ENCODE data around the gene RYR3. TPM values are rescaled to one million over a fixed set of nuclear protein-coding genes. Genes with fewer than 3 reads are reported as not detected.

The RYR3 gene
- polyA plus RNA-seq, 1 donor (not counting 4 experiments of a cell fraction or from before 2014, with no cell fraction given) = 0.04 TPM

- DNase-seq (ENCODE audit: low read depth, low spot score) = no peak
- Histone ChIP-seq H3K79me2 (ENCODE audit: control insufficient read depth, insufficient read depth, low read length) (no peaks in the 10 kb centered on the region), H4K20me1 (ENCODE audit: control insufficient read depth, extremely low read depth, insufficient read depth, low read length) (no peaks in the 10 kb centered on the region), H3K27me3 (ENCODE audit: control insufficient read depth, extremely low read depth, insufficient read depth, low read length) (no peaks in the 10 kb centered on the region), H3K4me1 (ENCODE audit: control insufficient read depth, extremely low read depth, insufficient read depth, low read length) (peaks cover 12% of the 10 kb centered on the region), H3K4me2 (ENCODE audit: control insufficient read depth, extremely low read depth, insufficient read depth, low read depth, low read length) (no peak overlapping the region), H3K4me3 (ENCODE audit: control insufficient read depth in 2 of 3, extremely low read depth in 1 of 3, insufficient read depth in 2 of 3, low read depth in 1 of 3, low read length in 3 of 3) (no peak overlapping the region), H3K36me3 (ENCODE audit: control insufficient read depth in 2 of 2, extremely low read depth in 1 of 2, insufficient read depth in 2 of 2, low read length in 2 of 2) (no peaks in the 10 kb centered on the region), H3K27ac (ENCODE audit: control insufficient read depth, insufficient read depth, low read length) (no peak overlapping the region), H3K9me3 (ENCODE audit: control insufficient read depth, low read depth, low read length) (no peaks in the 10 kb centered on the region), H3K9me1 (ENCODE audit: control insufficient read depth, extremely low read depth, insufficient read depth, low read length) (no peaks in the 10 kb centered on the region), H3K9ac (ENCODE audit: control insufficient read depth, extremely low read depth, insufficient read depth, low read length) (no peak overlapping the region), H2AFZ (ENCODE audit: control insufficient read depth, low read length) (no peak overlapping the region)
- dilution Hi-C loops (cut with MboI; ENCODE audit: extremely low pct_ligation_motif_present, low sequenced_read_pairs) = no loop called here
- TF ChIP-seq EZH2 (IDR thresholded peaks at IDR 0.05; ENCODE audit: low read length) = no peak
- TF ChIP-seq, protein P1, sequence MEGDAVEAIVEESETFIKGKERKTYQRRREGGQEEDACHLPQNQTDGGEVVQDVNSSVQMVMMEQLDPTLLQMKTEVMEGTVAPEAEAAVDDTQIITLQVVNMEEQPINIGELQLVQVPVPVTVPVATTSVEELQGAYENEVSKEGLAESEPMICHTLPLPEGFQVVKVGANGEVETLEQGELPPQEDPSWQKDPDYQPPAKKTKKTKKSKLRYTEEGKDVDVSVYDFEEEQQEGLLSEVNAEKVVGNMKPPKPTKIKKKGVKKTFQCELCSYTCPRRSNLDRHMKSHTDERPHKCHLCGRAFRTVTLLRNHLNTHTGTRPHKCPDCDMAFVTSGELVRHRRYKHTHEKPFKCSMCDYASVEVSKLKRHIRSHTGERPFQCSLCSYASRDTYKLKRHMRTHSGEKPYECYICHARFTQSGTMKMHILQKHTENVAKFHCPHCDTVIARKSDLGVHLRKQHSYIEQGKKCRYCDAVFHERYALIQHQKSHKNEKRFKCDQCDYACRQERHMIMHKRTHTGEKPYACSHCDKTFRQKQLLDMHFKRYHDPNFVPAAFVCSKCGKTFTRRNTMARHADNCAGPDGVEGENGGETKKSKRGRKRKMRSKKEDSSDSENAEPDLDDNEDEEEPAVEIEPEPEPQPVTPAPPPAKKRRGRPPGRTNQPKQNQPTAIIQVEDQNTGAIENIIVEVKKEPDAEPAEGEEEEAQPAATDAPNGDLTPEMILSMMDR (optimal IDR thresholded peaks at IDR 0.05 in 1 of 3, IDR thresholded peaks at IDR 0.05 in 1 of 3, conservative IDR thresholded peaks at IDR 0.05 in 1 of 3; ENCODE audit: extremely low read depth in 1 of 3, insufficient read depth in 2 of 3, low read length in 3 of 3) = no peak
- FAIRE-seq = no peak
Measured at GRCh38 chr15:33844186-33844585, 533.4 kb downstream of the RYR3 start.

DNA sequence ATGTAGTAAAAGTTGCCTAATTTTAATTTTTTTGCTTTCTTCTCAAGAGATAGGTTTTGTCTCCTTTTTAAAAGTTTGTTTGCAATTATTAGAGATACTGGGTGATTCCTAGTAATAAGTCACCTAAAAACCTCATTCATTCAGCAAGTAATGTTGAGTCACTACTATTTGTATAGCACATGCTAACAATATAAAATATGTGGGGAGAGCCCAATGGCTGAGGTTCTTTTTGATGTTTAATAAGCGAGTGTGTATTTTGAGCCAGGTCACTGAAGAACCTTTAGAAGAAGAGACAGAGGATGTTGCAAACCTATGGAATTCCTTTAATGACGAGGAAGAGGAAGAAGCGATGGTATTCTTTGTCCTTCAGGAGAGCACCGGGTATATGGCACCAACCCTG lies 533.8 kb downstream of the RYR3 start:
- no peak for TF ChIP-seq EZH2 (IDR thresholded peaks at IDR 0.05; ENCODE audit: low read length)
- TF ChIP-seq, protein P1 (optimal IDR thresholded peaks at IDR 0.05 in 1 of 3, IDR thresholded peaks at IDR 0.05 in 1 of 3, conservative IDR thresholded peaks at IDR 0.05 in 1 of 3; ENCODE audit: extremely low read depth in 1 of 3, insufficient read depth in 2 of 3, low read length in 3 of 3) = no peak

More for the DNA sequence above, 533.8 kb downstream of the RYR3 start:
- Histone ChIP-seq H3K4me1 (ENCODE audit: control insufficient read depth, extremely low read depth, insufficient read depth, low read length) (peaks cover 7% of the 10 kb centered on the region), H3K36me3 (ENCODE audit: control insufficient read depth in 2 of 2, extremely low read depth in 1 of 2, insufficient read depth in 2 of 2, low read length in 2 of 2) (no peaks in the 10 kb centered on the region), H3K79me2 (ENCODE audit: control insufficient read depth, insufficient read depth, low read length) (no peaks in the 10 kb centered on the region), H3K27ac (ENCODE audit: control insufficient read depth, insufficient read depth, low read length) (no peak overlapping the region), H3K9me1 (ENCODE audit: control insufficient read depth, extremely low read depth, insufficient read depth, low read length) (no peaks in the 10 kb centered on the region), H3K9me3 (ENCODE audit: control insufficient read depth, low read depth, low read length) (no peaks in the 10 kb centered on the region), H3K9ac (ENCODE audit: control insufficient read depth, extremely low read depth, insufficient read depth, low read length) (no peak overlapping the region), H3K4me3 (ENCODE audit: control insufficient read depth in 2 of 3, extremely low read depth in 1 of 3, insufficient read depth in 2 of 3, low read depth in 1 of 3, low read length in 3 of 3) (no peak overlapping the region), H3K27me3 (ENCODE audit: control insufficient read depth, extremely low read depth, insufficient read depth, low read length) (no peaks in the 10 kb centered on the region), H4K20me1 (ENCODE audit: control insufficient read depth, extremely low read depth, insufficient read depth, low read length) (no peaks in the 10 kb centered on the region), H3K4me2 (ENCODE audit: control insufficient read depth, extremely low read depth, insufficient read depth, low read depth, low read length) (no peak overlapping the region), H2AFZ (ENCODE audit: control insufficient read depth, low read length) (no peak overlapping the region)
- no peak for FAIRE-seq
- DNase-seq (ENCODE audit: low read depth, low spot score) = no peak
- dilution Hi-C loops (cut with MboI; ENCODE audit: extremely low pct_ligation_motif_present, low sequenced_read_pairs) = no loop called here
